A673 (cell line): ENCODE measurements around the gene CPED1. TPM values are rescaled to one million over a fixed set of nuclear protein-coding genes. Genes with fewer than 3 reads are reported as not detected.
"Not testable (repeated sequence)": the region's sequence is repeated elsewhere in the genome, so short reads cannot be mapped to it uniquely, and the experiment has no call there.

Experiments
- BruUV-seq: library from RNA; stranded (reverse); fragments of 400-500 nt; replicated peaks from 2 replicates; lab custom pipeline; 2021; lab: Mats Ljungman, UMichigan
- CTCF ChIA-PET: fragments of 300-600 bp; sonication (Branson Sonifier 250); formaldehyde crosslinking; loops from one replicate; lab custom pipeline; 2022; ENCODE audit warnings: antibody characterized with exemption; lab: Charles Lee
- POLR2A ChIA-PET: fragments of 300-600 bp; sonication (Branson Sonifier 250); formaldehyde crosslinking; loops from one replicate; lab custom pipeline; 2022; ENCODE audit warnings: antibody characterized with exemption; ENCODE audit not compliant: low non-redundant PET; lab: Charles Lee
- DNase-seq: peaks from one replicate; pipeline ENCODE4 v3.0.0-alpha.2; 2015; ENCODE audit warnings: low spot score
- H3K27ac ChIP-seq: fragments of 200-600 bp; sonication (generic); 2 replicates; pipeline ENCODE4 v1.5.1; 2016; ENCODE audit warnings: mixed run types, low read depth, mild to moderate bottlenecking, mixed read lengths, antibody characterized with exemption, low read length; ENCODE audit not compliant: poor library complexity, severe bottlenecking
- H3K27me3 ChIP-seq: fragments of 200-600 bp; sonication (generic); replicated peaks from 2 replicates; pipeline ENCODE4 v1.6.1; 2017; ENCODE audit warnings: mixed run types, low read depth, mild to moderate bottlenecking, mixed read lengths, antibody characterized with exemption, low read length; ENCODE audit not compliant: insufficient read depth, poor library complexity
- H3K36me3 ChIP-seq: fragments of 200-600 bp; sonication (generic); 2 replicates; pipeline ENCODE4 v1.6.1; 2016; ENCODE audit warnings: mixed run types, mild to moderate bottlenecking, mixed read lengths, antibody characterized with exemption, low read length; ENCODE audit not compliant: insufficient read depth, poor library complexity, severe bottlenecking
- H3K4me1 ChIP-seq: fragments of 200-600 bp; sonication (generic); 2 replicates; pipeline ENCODE4 v1.6.1; 2017; ENCODE audit warnings: mixed run types, mild to moderate bottlenecking, mixed read lengths, antibody characterized with exemption, low read length; ENCODE audit not compliant: insufficient read depth, poor library complexity, severe bottlenecking
- H3K4me3 ChIP-seq: fragments of 200-600 bp; sonication (generic); 2 replicates; pipeline ENCODE4 v1.5.1; 2016; ENCODE audit warnings: low read depth, mixed run types, mild to moderate bottlenecking, mixed read lengths, low read length; ENCODE audit not compliant: poor library complexity, severe bottlenecking
- H3K9me3 ChIP-seq: fragments of 200-600 bp; sonication (generic); 2 replicates; pipeline ENCODE4 v1.6.1; 2016; ENCODE audit warnings: mixed run types, low read depth, mild to moderate bottlenecking, mixed read lengths, antibody characterized with exemption, low read length; ENCODE audit not compliant: poor library complexity, severe bottlenecking
- EZH2 ChIP-seq: fragments of 200-600 bp; sonication (generic); IDR thresholded peaks from 2 replicates; pipeline ENCODE4 v1.6.1; 2017; ENCODE audit warnings: borderline replicate concordance, low read depth, mild to moderate bottlenecking, mixed read lengths, antibody characterized with exemption, low read length; ENCODE audit not compliant: poor library complexity, severe bottlenecking
- intact Hi-C: fragments of 100-400 bp; cut with micrococcal nuclease; formaldehyde crosslinking; loops from one replicate; pipeline ENCODE4 v1.10.0; 2022; ENCODE audit not compliant: unreplicated experiment
- total RNA-seq: library from RNA; stranded (reverse); gene quantifications from 2 replicates; pipeline ENCODE4 v1.2.3, GENCODE V29; 2021
- TF ChIP-seq, protein P1 (sequence below): fragments of 300-800, 200-600 bp; sonication (generic); conservative IDR thresholded peaks from 2 replicates; pipeline ENCODE4 v1.5.1; 2017; ENCODE audit warnings: low read depth, mild to moderate bottlenecking, antibody characterized with exemption, low read length, moderate library complexity, mixed read lengths

Gene CPED1
- total RNA-seq, 1 experiment from 2014 or later: 0.15 TPM

DNA sequence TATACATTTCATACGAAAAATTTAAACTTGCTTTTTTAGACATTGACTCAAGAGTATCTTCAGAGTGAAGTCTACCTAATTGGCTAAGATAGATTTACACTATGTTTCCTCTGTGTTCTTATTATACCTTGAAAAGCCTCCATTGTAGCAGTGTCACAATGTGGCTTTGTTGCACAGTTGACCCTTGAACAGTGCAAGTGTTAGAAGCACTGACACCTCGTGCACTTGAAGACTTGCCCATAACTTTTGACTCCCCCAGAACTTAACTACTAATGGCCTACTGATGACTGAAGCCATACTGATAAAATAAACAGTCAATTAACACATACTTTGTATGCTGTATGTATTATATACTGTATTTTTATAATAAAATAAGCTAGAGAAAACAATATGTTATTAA lies 84.3 kb downstream of the CPED1 start:
- CTCF ChIA-PET: no interaction called here
- BruUV-seq: no TSS peak
- H3K27me3 ChIP-seq: no peaks in the 10 kb centered on the region

DNA sequence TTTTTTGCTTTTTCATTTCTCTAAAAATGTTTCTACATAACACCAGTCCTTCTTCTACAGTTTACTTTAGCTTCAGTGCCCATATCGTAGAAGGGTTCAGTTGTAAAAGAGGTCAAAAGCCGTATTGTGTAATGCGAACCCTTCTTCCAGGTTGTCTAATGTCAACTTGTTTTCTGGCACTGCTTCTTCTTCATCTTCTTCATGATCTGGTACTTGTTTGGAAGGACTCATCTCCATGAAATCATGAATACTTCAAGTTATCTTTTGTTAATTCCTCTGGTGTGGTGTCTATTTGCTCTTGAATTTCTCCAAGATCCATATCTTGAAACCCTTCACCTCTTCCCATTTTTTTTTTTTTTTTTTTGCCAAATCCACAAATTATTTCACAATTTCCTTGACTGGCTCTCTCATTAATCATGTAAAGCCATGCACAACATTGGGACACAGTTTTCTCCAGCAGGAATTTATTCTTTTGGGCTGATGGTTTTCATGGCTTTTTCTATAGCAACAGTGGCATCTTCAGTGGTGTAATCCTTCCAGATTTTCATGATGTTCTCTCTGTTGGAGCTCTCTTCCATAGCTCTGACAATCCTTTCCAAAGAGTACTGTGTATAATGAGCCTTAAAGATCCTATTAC lies 85.1 kb downstream of the CPED1 start:
- CTCF ChIA-PET: no interaction called here
- H3K36me3 ChIP-seq: no peaks in the 10 kb centered on the region
- no peak for TF ChIP-seq EZH2
- no TSS peak for BruUV-seq
- intact Hi-C loops: no loop called here
- no peak overlapping the region for H3K4me3 ChIP-seq
- no peak overlapping the region for H3K27ac ChIP-seq
- POLR2A ChIA-PET: no interaction called here
- H3K27me3 ChIP-seq: no peaks in the 10 kb centered on the region
- H3K4me1 ChIP-seq: no peaks in the 10 kb centered on the region
- H3K9me3 ChIP-seq: no peaks in the 10 kb centered on the region
- no peak for DNase-seq

More for the DNA sequence above, 84.3 kb downstream of the CPED1 start:
- DNase-seq: no peak
- no peaks in the 10 kb centered on the region for H3K9me3 ChIP-seq
- no peaks in the 10 kb centered on the region for H3K4me1 ChIP-seq
- H3K36me3 ChIP-seq: no peaks in the 10 kb centered on the region
- POLR2A ChIA-PET: no interaction called here
- H3K27ac ChIP-seq: no peak overlapping the region
- intact Hi-C loops: no loop called here
- TF ChIP-seq EZH2: no peak
- TF ChIP-seq, protein P1, sequence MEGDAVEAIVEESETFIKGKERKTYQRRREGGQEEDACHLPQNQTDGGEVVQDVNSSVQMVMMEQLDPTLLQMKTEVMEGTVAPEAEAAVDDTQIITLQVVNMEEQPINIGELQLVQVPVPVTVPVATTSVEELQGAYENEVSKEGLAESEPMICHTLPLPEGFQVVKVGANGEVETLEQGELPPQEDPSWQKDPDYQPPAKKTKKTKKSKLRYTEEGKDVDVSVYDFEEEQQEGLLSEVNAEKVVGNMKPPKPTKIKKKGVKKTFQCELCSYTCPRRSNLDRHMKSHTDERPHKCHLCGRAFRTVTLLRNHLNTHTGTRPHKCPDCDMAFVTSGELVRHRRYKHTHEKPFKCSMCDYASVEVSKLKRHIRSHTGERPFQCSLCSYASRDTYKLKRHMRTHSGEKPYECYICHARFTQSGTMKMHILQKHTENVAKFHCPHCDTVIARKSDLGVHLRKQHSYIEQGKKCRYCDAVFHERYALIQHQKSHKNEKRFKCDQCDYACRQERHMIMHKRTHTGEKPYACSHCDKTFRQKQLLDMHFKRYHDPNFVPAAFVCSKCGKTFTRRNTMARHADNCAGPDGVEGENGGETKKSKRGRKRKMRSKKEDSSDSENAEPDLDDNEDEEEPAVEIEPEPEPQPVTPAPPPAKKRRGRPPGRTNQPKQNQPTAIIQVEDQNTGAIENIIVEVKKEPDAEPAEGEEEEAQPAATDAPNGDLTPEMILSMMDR: no peak
- no peak overlapping the region for H3K4me3 ChIP-seq

DNA sequence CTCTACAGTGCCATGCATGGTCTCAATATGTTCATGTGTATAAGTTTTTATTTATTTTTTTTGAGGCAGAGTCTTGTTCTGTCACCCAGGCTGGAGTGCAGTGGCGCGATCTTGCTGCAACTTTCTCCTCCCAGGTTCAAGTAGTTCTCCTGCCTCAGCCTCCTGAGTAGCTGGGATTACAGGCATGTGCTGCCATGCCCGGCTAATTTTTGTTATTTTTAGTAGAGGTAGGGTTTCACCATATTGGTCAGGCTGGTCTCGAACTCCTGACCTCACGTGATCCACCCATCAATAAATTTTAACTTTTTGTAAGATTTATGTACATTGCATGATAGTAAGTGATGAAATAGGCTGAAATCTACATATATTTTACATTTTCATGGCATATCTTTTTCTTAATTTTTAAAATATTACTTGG lies 86.9 kb downstream of the CPED1 start:
- DNase-seq, BruUV-seq, H3K9me3 ChIP-seq, CTCF ChIA-PET, H3K27me3 ChIP-seq, intact Hi-C loops, H3K4me3 ChIP-seq, POLR2A ChIA-PET, H3K4me1 ChIP-seq, H3K36me3 ChIP-seq, H3K27ac ChIP-seq: not testable (repeated sequence)

DNA sequence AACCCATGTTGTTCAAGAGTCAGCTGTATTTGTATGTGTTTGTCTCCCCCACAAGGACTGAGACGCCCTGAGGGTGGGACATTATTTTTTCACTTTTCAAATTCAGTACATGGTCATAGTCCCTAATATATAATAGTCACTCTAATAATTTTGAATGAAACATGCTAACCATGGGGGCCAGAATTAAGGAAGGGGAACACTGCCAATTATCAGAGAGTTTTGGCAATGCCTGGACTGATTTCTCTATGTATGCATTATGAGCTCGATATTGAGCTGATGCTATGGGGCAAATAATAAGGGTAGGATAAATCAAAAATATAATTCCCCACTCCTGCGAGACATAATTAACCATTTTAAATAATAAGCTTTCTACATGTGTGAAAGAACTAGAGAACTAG lies 87.4 kb downstream of the CPED1 start:
- H3K4me3 ChIP-seq: no peak overlapping the region
- TF ChIP-seq, protein P1: no peak
- no peak for TF ChIP-seq EZH2
- no peak overlapping the region for H3K27ac ChIP-seq
- intact Hi-C loops: no loop called here
- H3K4me1 ChIP-seq: no peaks in the 10 kb centered on the region
- H3K27me3 ChIP-seq: no peaks in the 10 kb centered on the region
- no peak for DNase-seq
- no TSS peak for BruUV-seq
- H3K9me3 ChIP-seq: no peaks in the 10 kb centered on the region
- ChIA-PET CTCF (no interaction called here), POLR2A (no interaction called here)
- no peaks in the 10 kb centered on the region for H3K36me3 ChIP-seq
